ENCODE data around the gene CD151. TPM values are rescaled to one million over a fixed set of nuclear protein-coding genes. Genes with fewer than 3 reads are reported as not detected.

The CD151 gene
- total RNA-seq, 2 experiments from 2014 or later: 0.28 to 0.84 TPM

GRCh38 chr11:815675-816432 lies 16.9 kb upstream of the CD151 start:
- Histone ChIP-seq H3K9me2 (ENCODE audit: insufficient read depth, low read length) (no peaks in the 10 kb centered on the region), H3K27ac (ENCODE audit: low read depth, low read length, poor library complexity, severe bottlenecking) (no peak overlapping the region), H4K20me1 (ENCODE audit: insufficient read depth, low read length) (peaks cover 9% of the 10 kb centered on the region; the same call in 1 of the 2 replicates), H3K4me3 (ENCODE audit: low read depth, low read length, poor library complexity, severe bottlenecking) (no peak overlapping the region), H3K36me3 (ENCODE audit: insufficient read depth, low read length) (peaks cover 53% of the 10 kb centered on the region), H3K4me1 (ENCODE audit: insufficient read depth, low read length, poor library complexity, severe bottlenecking) (peaks cover 45% of the 10 kb centered on the region), H3K9me3 (ENCODE audit: low read length) (no peaks in the 10 kb centered on the region), H2AFZ (ENCODE audit: low read length) (no peak overlapping the region), H3K79me2 (ENCODE audit: insufficient read depth, low read depth, low read length) (peaks cover 14% of the 10 kb centered on the region), H3K4me2 (ENCODE audit: low read length) (no peak overlapping the region)
- CTCF ChIA-PET (ENCODE audit: unreplicated experiment): no interaction called here
- TF ChIP-seq EZH2phosphoT487 (IDR thresholded peaks at IDR 0.05; ENCODE audit: borderline replicate concordance, low read depth, low read length): no peak
- TF ChIP-seq CTCF (conservative IDR thresholded peaks at IDR 0.05; ENCODE audit: low read length): no peak
- no TSS peak for BruUV-seq (replicated peaks)
- intact Hi-C loops (cut with micrococcal nuclease; ENCODE audit: unreplicated experiment): no loop called here
- POLR2A ChIA-PET: no interaction called here
- DNase-seq (ENCODE audit: low spot score): no peak

GRCh38 chr11:816433-816779 lies 16.3 kb upstream of the CD151 start:
- no peaks in the 10 kb centered on the region for H3K9me2 ChIP-seq (ENCODE audit: insufficient read depth, low read length)
- no peak overlapping the region for H2AFZ ChIP-seq (ENCODE audit: low read length)
- intact Hi-C loops (cut with micrococcal nuclease; ENCODE audit: unreplicated experiment): no loop called here
- H3K79me2 ChIP-seq (ENCODE audit: insufficient read depth, low read depth, low read length): peaks cover 9% of the 10 kb centered on the region
- no TSS peak for BruUV-seq (replicated peaks)
- H3K36me3 ChIP-seq (ENCODE audit: insufficient read depth, low read length): peaks cover 47% of the 10 kb centered on the region
- CTCF ChIA-PET (ENCODE audit: unreplicated experiment): no interaction called here
- H3K4me3 ChIP-seq (ENCODE audit: low read depth, low read length, poor library complexity, severe bottlenecking): no peak overlapping the region
- POLR2A ChIA-PET: no interaction called here
- H3K4me1 ChIP-seq (ENCODE audit: insufficient read depth, low read length, poor library complexity, severe bottlenecking): peaks cover 43% of the 10 kb centered on the region
- no peak for TF ChIP-seq CTCF (conservative IDR thresholded peaks at IDR 0.05; ENCODE audit: low read length)
- TF ChIP-seq EZH2phosphoT487 (IDR thresholded peaks at IDR 0.05; ENCODE audit: borderline replicate concordance, low read depth, low read length): no peak
- H3K4me2 ChIP-seq (ENCODE audit: low read length): no peak overlapping the region
- no peaks in the 10 kb centered on the region for H3K9me3 ChIP-seq (ENCODE audit: low read length)
- no peak for DNase-seq (ENCODE audit: low spot score)
- no peak overlapping the region for H3K27ac ChIP-seq (ENCODE audit: low read depth, low read length, poor library complexity, severe bottlenecking)
- peaks cover 4% of the 10 kb centered on the region; the same call in 1 of the 2 replicates for H4K20me1 ChIP-seq (ENCODE audit: insufficient read depth, low read length)
